GM19035 (cell line): Measurements from ENCODE around the gene LMBR1.
"Not testable (repeated sequence)": the region's sequence is repeated elsewhere in the genome, so short reads cannot be mapped to it uniquely, and the experiment has no call there.

Experiments used
- ATAC-seq: cut with Tn5 transposase; IDR thresholded peaks from one replicate; pipeline ENCODE4 v1.9.1; 2021; ENCODE audit not compliant: unreplicated experiment

The LMBR1 gene

GRCh38 chr7:156854654-156855053, 38.3 kb downstream of the LMBR1 start:
- no peak for ATAC-seq

- no peak for ATAC-seq
Observed at GRCh38 chr7:156848979-156849378, 44.0 kb downstream of the LMBR1 start.

GRCh38 chr7:156845379-156846101, 47.4 kb downstream of the LMBR1 start:
- no peak for ATAC-seq

- not testable (repeated sequence) for ATAC-seq
Observed at GRCh38 chr7:156843582-156843981, 49.4 kb downstream of the LMBR1 start.

- no peak for ATAC-seq
Observed at GRCh38 chr7:156843157-156843556, 49.8 kb downstream of the LMBR1 start.

- no peak for ATAC-seq
Observed at GRCh38 chr7:156842740-156843140, 50.2 kb downstream of the LMBR1 start.

GRCh38 chr7:156842317-156842716, 50.7 kb downstream of the LMBR1 start:
- no peak for ATAC-seq

- no peak for ATAC-seq
Observed at GRCh38 chr7:156841497-156841896, 51.5 kb downstream of the LMBR1 start.

- no peak for ATAC-seq
Observed at GRCh38 chr7:156840134-156840533, 52.8 kb downstream of the LMBR1 start.

GRCh38 chr7:156836443-156836842, 56.5 kb downstream of the LMBR1 start:
- ATAC-seq, result no peak

- ATAC-seq, result no peak
Observed at GRCh38 chr7:156834462-156834861, 58.5 kb downstream of the LMBR1 start.

GRCh38 chr7:156833312-156833711, 59.7 kb downstream of the LMBR1 start:
- no peak for ATAC-seq

- no peak for ATAC-seq
Observed at GRCh38 chr7:156832195-156832877, 60.6 kb downstream of the LMBR1 start.

GRCh38 chr7:156829669-156830336, 63.2 kb downstream of the LMBR1 start:
- ATAC-seq, result no peak

GRCh38 chr7:156827587-156828203, 65.3 kb downstream of the LMBR1 start:
- no peak for ATAC-seq

GRCh38 chr7:156823435-156823834, 69.5 kb downstream of the LMBR1 start:
- no peak for ATAC-seq

- no peak for ATAC-seq
Observed at GRCh38 chr7:156820445-156821063, 72.4 kb downstream of the LMBR1 start.

- ATAC-seq, result no peak
Observed at GRCh38 chr7:156819733-156820295, 73.2 kb downstream of the LMBR1 start.

- no peak for ATAC-seq
Observed at GRCh38 chr7:156818133-156818532, 74.8 kb downstream of the LMBR1 start.

GRCh38 chr7:156816943-156817572, 75.9 kb downstream of the LMBR1 start:
- no peak for ATAC-seq
